GM12878 (cell line): ENCODE results near the gene ARHGEF17. TPM values are rescaled to one million over a fixed set of nuclear protein-coding genes. Genes with fewer than 3 reads are reported as not detected.

Source experiments
- ATAC-seq: fragments of 200-7000 bp; cut with Tn5 transposase; 3 replicates; pipeline ENCODE4 v1.9.1; 2020; ENCODE audit warnings: mild to moderate bottlenecking, moderate library complexity
- BruUV-seq: library from RNA; stranded (reverse); fragments of 400-500 nt; replicated peaks from 2 replicates; lab custom pipeline; 2021; lab: Mats Ljungman, UMichigan
- CTCF ChIA-PET: fragments of 300-600 bp; sonication (Branson Sonifier 250); formaldehyde crosslinking; extraction: SDS; loops from one replicate; lab custom pipeline; 2021; ENCODE audit warnings: inconsistent platforms; lab: Yijun Ruan, JAX
- POLR2A ChIA-PET: fragments of 350-600 bp; formaldehyde crosslinking; extraction: SDS; loops from one replicate; lab custom pipeline; 2021; ENCODE audit warnings: inconsistent platforms; lab: Charles Lee
- RAD21 ChIA-PET: fragments of 300-600 bp; sonication (Branson Sonifier 250); formaldehyde crosslinking; loops from one replicate; lab custom pipeline; 2023; ENCODE audit warnings: antibody characterized with exemption; ENCODE audit not compliant: unreplicated experiment; lab: Charles Lee
- SMC1A ChIA-PET: fragments of 300-600 bp; sonication (Branson Sonifier 250); formaldehyde crosslinking; loops from one replicate; lab custom pipeline; 2023; ENCODE audit not compliant: unreplicated experiment, uncharacterized antibody; lab: Charles Lee
- DNase-seq: peaks from one replicate; pipeline ENCODE4 v3.0.0-alpha.2; 2011; ENCODE audit warnings: low read depth, low spot score
- FAIRE-seq: peaks from 3 replicates; lab custom pipeline; 2011; peaks lifted over from hg19 to GRCh38; lab: Jason Lieb, UNC
- H2AFZ ChIP-seq: 2 replicates; pipeline ENCODE4 v1.6.0; 2011; ENCODE audit warnings: low read depth, low read length, control low read depth; ENCODE audit not compliant: control insufficient read depth
- H3K27ac ChIP-seq: 2 replicates; pipeline ENCODE4 v1.5.1; 2011; ENCODE audit warnings: control low read depth; ENCODE audit not compliant: control insufficient read depth, insufficient read depth
- H3K27me3 ChIP-seq, 2 experiments: replicated peaks in 1 of 2; 2 replicates each; pipeline versions ENCODE4 v1.6.0 to v1.6.1; 2011; ENCODE audit warnings: low read length in 1 of 2; ENCODE audit not compliant: control insufficient read depth in 2 of 2, insufficient read depth in 2 of 2
- H3K36me3 ChIP-seq, 2 experiments: 2 replicates each; pipeline ENCODE4 v1.5.1; 2011; ENCODE audit warnings: low read length in 1 of 2; ENCODE audit not compliant: control insufficient read depth in 2 of 2, insufficient read depth in 2 of 2
- H3K4me1 ChIP-seq: 2 replicates; pipeline ENCODE4 v1.6.1; 2011; ENCODE audit warnings: mild to moderate bottlenecking, low read length, moderate library complexity, mixed read lengths; ENCODE audit not compliant: control insufficient read depth, insufficient read depth
- H3K4me2 ChIP-seq: 2 replicates; pipeline ENCODE4 v1.6.0; 2011; ENCODE audit warnings: control low read depth; ENCODE audit not compliant: control insufficient read depth, insufficient read depth
- H3K4me3 ChIP-seq: fragments of 200-600 bp; sonication (generic); 2 replicates; pipeline ENCODE4 v1.5.1; 2016
- H3K79me2 ChIP-seq: 2 replicates; pipeline ENCODE4 v1.6.0; 2011; ENCODE audit warnings: low read length; ENCODE audit not compliant: control insufficient read depth, insufficient read depth
- H3K9ac ChIP-seq: 2 replicates; pipeline ENCODE4 v1.8.0; 2011; ENCODE audit warnings: low read length, control low read depth, mixed read lengths; ENCODE audit not compliant: control insufficient read depth, insufficient read depth
- H3K9me3 ChIP-seq: replicated peaks from 3 replicates; pipeline ENCODE4 v1.5.1; 2011; ENCODE audit warnings: mild to moderate bottlenecking, low read length; ENCODE audit not compliant: control insufficient read depth, insufficient read depth
- H4K20me1 ChIP-seq: 2 replicates; pipeline ENCODE4 v1.6.0; 2011; ENCODE audit not compliant: control insufficient read depth, insufficient read depth
- BHLHE40 ChIP-seq, 2 experiments: fragments of 450-650 bp in 1 of 2; IDR thresholded peaks; 2 replicates each; pipeline ENCODE4 v1.6.1; 2011 to 2017; ENCODE audit warnings: low read depth in 2 of 2, borderline replicate concordance in 1 of 2, improper control_type of control experiment in 1 of 2, low read length in 1 of 2, mild to moderate bottlenecking in 1 of 2
- BRCA1 ChIP-seq: IDR thresholded peaks from 2 replicates; pipeline ENCODE4 v1.6.1; 2011; ENCODE audit warnings: low read depth, low read length, improper control_type of control experiment
- HDGF ChIP-seq: fragments of 450-650 bp; IDR thresholded peaks from 2 replicates; pipeline ENCODE4 v1.6.1; 2016; ENCODE audit warnings: antibody characterized with exemption
- POLR2AphosphoS5 ChIP-seq: IDR thresholded peaks from 2 replicates; pipeline ENCODE4 v1.6.1; 2011; ENCODE audit warnings: mild to moderate bottlenecking, low read length, inconsistent platforms
- SRF ChIP-seq, 2 experiments: IDR thresholded peaks; 2 replicates each; pipeline ENCODE4 v1.6.1; 2011; ENCODE audit warnings: low read depth in 2 of 2, low read length in 2 of 2, mild to moderate bottlenecking in 1 of 2, moderate library complexity in 1 of 2
- WGBS: methylation state at CpG from one replicate; pipeline ENCODE4 v1.1.6; 2016; ENCODE audit warnings: low lambda C conversion rate; ENCODE audit not compliant: insufficient replicate concordance, insufficient coverage; ENCODE audit errors: missing lambda C conversion rate; 5-methylcytosine and 5-hydroxymethylcytosine counted together
- in situ Hi-C: fragments of 300-500 bp; cut with MboI; formaldehyde crosslinking; loops from 9 replicates; pipeline ENCODE4 v1.14.3; 2018; ENCODE audit warnings: mixed read lengths
- intact Hi-C: fragments of 100-400 bp; cut with micrococcal nuclease; formaldehyde crosslinking; loops from one replicate; pipeline ENCODE4 v1.14.2; 2022; ENCODE audit not compliant: unreplicated experiment
- polyA plus RNA-seq, 11 experiments: library from polyadenylated mRNA; depleted of rRNA in 4 of 11; unstranded in 6 of 11; stranded (reverse) in 5 of 11; fragments of >200 nt; fragmentation: Nextera tagmentation in 4 of 11; fragmentation: Illumina TruSeq in 1 of 11; extraction: Ambion mirVana in 4 of 11; extraction: Trizol in 1 of 11; gene quantifications; 1 replicate in 1 of 11; 2 replicates in 10 of 11; pipeline versions ENCODE4 v1.2.1 to v1.2.3, GENCODE V29; 2011 to 2016; ENCODE audit warnings: inconsistent platforms in 2 of 11, missing spikeins in 2 of 11, low read depth in 1 of 11
- total RNA-seq, 4 experiments: library from RNA; depleted of rRNA in 3 of 4; stranded (reverse); fragments of >200 nt in 3 of 4; fragmentation: Illumina TruSeq in 1 of 4; extraction: Trizol in 1 of 4; gene quantifications; 2 replicates each; pipeline versions ENCODE4 v1.2.1 to v1.2.3, GENCODE V29; 2013 to 2021

The ARHGEF17 gene
- total and polyA plus RNA-seq, 10 of the 15 experiments (the other 5 are each of a cell fraction or from before 2014, with no cell fraction given), result 0.15 to 11.0 (median 1.7) TPM

DNA sequence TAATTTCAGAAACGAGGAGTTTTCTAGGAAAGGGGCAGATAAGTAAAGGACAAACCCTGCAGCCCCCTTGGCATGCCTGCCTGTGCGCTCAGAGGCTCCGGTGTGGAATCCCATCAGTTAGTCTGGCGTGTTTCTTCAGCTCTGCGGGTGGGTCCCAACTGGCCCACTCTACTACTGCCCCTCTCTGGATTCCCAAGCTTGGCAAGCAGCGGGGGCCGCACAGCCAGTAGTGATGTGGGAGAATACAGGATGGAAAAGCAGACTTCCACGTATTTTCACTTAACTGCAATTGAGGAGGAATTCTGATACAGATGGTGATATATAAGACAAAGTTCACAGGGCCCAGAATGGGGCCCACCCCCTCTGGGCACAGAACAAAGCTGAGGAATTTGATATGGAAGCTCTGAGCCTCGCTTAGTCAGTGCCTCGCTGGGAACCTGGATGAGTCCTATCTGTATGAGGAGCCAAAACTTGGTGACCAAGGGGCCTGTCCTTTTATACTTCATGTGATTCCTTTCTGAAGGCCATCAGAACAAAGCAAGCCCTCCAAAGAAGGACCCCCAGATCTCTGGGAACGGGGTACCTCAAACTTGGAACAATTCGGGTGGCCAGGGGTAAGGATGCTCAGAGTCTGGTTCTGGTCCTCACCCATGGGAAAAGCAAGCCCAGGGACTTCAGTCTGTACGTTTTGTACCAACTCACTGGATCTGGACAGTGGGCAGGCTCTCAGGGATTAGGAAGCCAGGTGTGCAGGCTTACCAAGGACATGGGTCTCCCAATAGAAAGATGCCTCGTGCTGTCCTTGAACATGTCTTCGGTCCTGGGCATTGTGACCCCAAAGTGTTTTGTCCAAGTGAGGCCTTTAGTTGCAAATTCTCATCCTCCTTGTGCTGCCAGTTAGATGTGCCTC is 94.1 kb downstream of the ARHGEF17 start:
- Histone ChIP-seq H3K79me2 (no peaks in the 10 kb centered on the region), H3K27me3 (no peaks in the 10 kb centered on the region), H3K4me1 (no peaks in the 10 kb centered on the region), H3K27ac (no peak overlapping the region)
- no peak for DNase-seq
- RAD21 ChIA-PET, result interaction anchor here (0.8 to 3.3 kb wide), 5 partner anchors 15 to 259 kb away, joined by 3 to 18 read pairs (median 4); no protein-coding TSS in a partner anchor
- TF ChIP-seq POLR2AphosphoS5, result peak; percentile 16; the same call in 1 of the 2 replicates
- TF ChIP-seq BRCA1, result no peak
- no peak for TF ChIP-seq HDGF
- no peak for TF ChIP-seq SRF (IDR thresholded peaks at IDR 0.05; ENCODE audit: low read depth in 2 of 2, low read length in 2 of 2)
- no peak for TF ChIP-seq BHLHE40 (IDR thresholded peaks at IDR 0.05; ENCODE audit: borderline replicate concordance in 1 of 2, low read depth in 2 of 2, low read length in 1 of 2)
- TF ChIP-seq, all 136 proteins: peak for 1
- H3K9me3 ChIP-seq, result no peaks in the 10 kb centered on the region
- no peak overlapping the region for H3K4me3 ChIP-seq
- H2AFZ ChIP-seq, result no peak overlapping the region
- CTCF ChIA-PET, result interaction anchor here (0.7 to 25.6 kb wide), 6 partner anchors 11 to 259 kb away, joined by 3 to 400 read pairs (median 5); no protein-coding TSS in a partner anchor
- in situ Hi-C loops (loop anchor here (5.0 kb wide), 1 partner anchor 260 kb away; no protein-coding TSS in a partner anchor), intact Hi-C loops (loop anchor here (1.0 kb wide), 1 partner anchor 259 kb away; no protein-coding TSS in a partner anchor)
- H4K20me1 ChIP-seq, result no peaks in the 10 kb centered on the region
- no peak overlapping the region for H3K4me2 ChIP-seq
- 94% methylated on average over 15 of the region's 15 CpGs for WGBS
- peaks cover 8 to 25% of the 10 kb centered on the region in 2 experiments for H3K36me3 ChIP-seq
- SMC1A ChIA-PET, result interaction anchor here (0.5 to 3.9 kb wide), 11 partner anchors 9 to 306 kb away, joined by 3 to 31 read pairs (median 4); no protein-coding TSS in a partner anchor
- POLR2A ChIA-PET, result interaction anchor here (0.5 kb wide), 1 partner anchor 14 kb away, joined by 6 read pairs; no protein-coding TSS in a partner anchor
- no peak overlapping the region for H3K9ac ChIP-seq
- FAIRE-seq, result no peak
- BruUV-seq, result no TSS peak
- no peak for ATAC-seq
